ENCODE measurements around the gene PPP1R14B. TPM values are rescaled to one million over a fixed set of nuclear protein-coding genes. Genes with fewer than 3 reads are reported as not detected.

Gene PPP1R14B
- total RNA-seq, 2 experiments from 2014 or later: 285 to 287 TPM

DNA sequence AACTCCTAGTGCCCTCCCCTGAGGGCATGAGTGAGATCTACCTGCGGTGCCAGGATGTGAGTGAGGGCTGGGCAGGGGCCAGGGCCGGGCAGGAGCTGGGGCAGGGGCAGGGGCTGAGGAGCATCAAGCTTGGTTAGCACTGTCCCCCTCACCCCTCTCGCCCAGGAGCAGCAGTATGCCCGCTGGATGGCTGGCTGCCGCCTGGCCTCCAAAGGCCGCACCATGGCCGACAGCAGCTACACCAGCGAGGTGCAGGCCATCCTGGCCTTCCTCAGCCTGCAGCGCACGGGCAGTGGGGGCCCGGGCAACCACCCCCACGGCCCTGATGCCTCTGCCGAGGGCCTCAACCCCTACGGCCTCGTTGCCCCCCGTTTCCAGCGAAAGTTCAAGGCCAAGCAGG lies 26.5 kb downstream of the PPP1R14B start:
- CTCF ChIA-PET: no interaction called here
- Mint-ChIP-seq H3K36me3 (ENCODE audit: low read depth) (peaks cover 18% of the 10 kb centered on the region), H3K9me3 (no peaks in the 10 kb centered on the region), H3K4me1 (ENCODE audit: low read depth) (peaks cover 12% of the 10 kb centered on the region), H3K4me3 (no peak overlapping the region), H3K27me3 (no peaks in the 10 kb centered on the region), H3K27ac (no peak overlapping the region)
- ATAC-seq (no peak), DNase-seq (no peak)
- intact Hi-C loops (cut with micrococcal nuclease): no loop called here
- POLR2A ChIA-PET: interaction anchor here (0.7 to 2.6 kb wide), 4 partner anchors 9 to 19 kb away, joined by 3 to 14 read pairs (median 6); partner anchors contain the start of gene FERMT3
- no peak for TF ChIP-seq CTCF (IDR thresholded peaks at IDR 0.05)

- no peak for ATAC-seq
- peaks cover 12% of the 10 kb centered on the region for H3K4me1 Mint-ChIP-seq (ENCODE audit: low read depth)
Observed at GRCh38 chr11:64219755-64220154, 27.0 kb downstream of the PPP1R14B start.

GRCh38 chr11:64219354-64219684 lies 27.4 kb downstream of the PPP1R14B start:
- intact Hi-C loops (cut with micrococcal nuclease): no loop called here
- ATAC-seq: no peak
- CTCF ChIA-PET: interaction anchor here (4.0 kb wide), 1 partner anchor 13 kb away, joined by 34 read pairs; the partner anchor contains the start of gene FERMT3

More at GRCh38 chr11:64219755-64220154, 27.0 kb downstream of the PPP1R14B start:
- H3K4me3 Mint-ChIP-seq: no peak overlapping the region
- H3K27me3 Mint-ChIP-seq: no peaks in the 10 kb centered on the region
- no peak overlapping the region for H3K27ac Mint-ChIP-seq
- DNase-seq: no peak
- ChIA-PET CTCF (interaction anchor here (4.0 kb wide), 1 partner anchor 14 kb away, joined by 34 read pairs; the partner anchor contains the start of gene FERMT3), POLR2A (interaction anchor here (0.8 to 2.6 kb wide), 5 partner anchors 9 to 34 kb away, joined by 3 to 14 read pairs (median 6); partner anchors contain the start of genes FERMT3 and STIP1)
- H3K36me3 Mint-ChIP-seq (ENCODE audit: low read depth): peaks cover 24% of the 10 kb centered on the region
- no peak for TF ChIP-seq CTCF (IDR thresholded peaks at IDR 0.05)
- intact Hi-C loops (cut with micrococcal nuclease): no loop called here
- no peaks in the 10 kb centered on the region for H3K9me3 Mint-ChIP-seq

GRCh38 chr11:64218628-64219353 lies 28.0 kb downstream of the PPP1R14B start:
- no peak for ATAC-seq
- H3K9me3 Mint-ChIP-seq: no peaks in the 10 kb centered on the region
- ChIA-PET POLR2A (interaction anchor here (0.6 to 4.4 kb wide), 6 partner anchors 8 to 33 kb away, joined by 3 to 33 read pairs (median 6); partner anchors contain the start of genes FERMT3 and STIP1), CTCF (interaction anchor here (4.0 kb wide), 1 partner anchor 13 kb away, joined by 34 read pairs; the partner anchor contains the start of gene FERMT3)
- TF ChIP-seq CTCF (IDR thresholded peaks at IDR 0.05): no peak
- H3K4me3 Mint-ChIP-seq: no peak overlapping the region
- H3K36me3 Mint-ChIP-seq (ENCODE audit: low read depth): peaks cover 27% of the 10 kb centered on the region
- intact Hi-C loops (cut with micrococcal nuclease): no loop called here
- H3K27ac Mint-ChIP-seq: no peak overlapping the region
- no peak for DNase-seq
- peaks cover 17% of the 10 kb centered on the region for H3K4me1 Mint-ChIP-seq (ENCODE audit: low read depth)
- H3K27me3 Mint-ChIP-seq: no peaks in the 10 kb centered on the region

More at GRCh38 chr11:64219354-64219684, 27.4 kb downstream of the PPP1R14B start:
- H3K4me3 Mint-ChIP-seq: no peak overlapping the region
- H3K27ac Mint-ChIP-seq: no peak overlapping the region
- DNase-seq: no peak
- H3K27me3 Mint-ChIP-seq: no peaks in the 10 kb centered on the region
- POLR2A ChIA-PET: interaction anchor here (0.6 to 4.4 kb wide), 6 partner anchors 8 to 34 kb away, joined by 3 to 33 read pairs (median 6); partner anchors contain the start of genes FERMT3 and STIP1
- no peak for TF ChIP-seq CTCF (IDR thresholded peaks at IDR 0.05)
- peaks cover 14% of the 10 kb centered on the region for H3K4me1 Mint-ChIP-seq (ENCODE audit: low read depth)
- no peaks in the 10 kb centered on the region for H3K9me3 Mint-ChIP-seq
- peaks cover 26% of the 10 kb centered on the region for H3K36me3 Mint-ChIP-seq (ENCODE audit: low read depth)

GRCh38 chr11:64216879-64217278 lies 29.9 kb downstream of the PPP1R14B start:
- POLR2A ChIA-PET: interaction anchor here (1.8 to 4.4 kb wide), 3 partner anchors 7 to 10 kb away, joined by 8 to 33 read pairs (median 31); partner anchors contain the start of genes FERMT3, NUDT22 and TRPT1
- Mint-ChIP-seq H3K9me3 (no peaks in the 10 kb centered on the region), H3K4me3 (no peak overlapping the region), H3K36me3 (ENCODE audit: low read depth) (peaks cover 37% of the 10 kb centered on the region), H3K27ac (no peak overlapping the region), H3K27me3 (no peaks in the 10 kb centered on the region), H3K4me1 (ENCODE audit: low read depth) (peaks cover 24% of the 10 kb centered on the region)
- no peak for DNase-seq
- TF ChIP-seq CTCF (IDR thresholded peaks at IDR 0.05): peak; percentile 20
- intact Hi-C loops (cut with micrococcal nuclease): no loop called here
- ATAC-seq: peak; percentile 26
- CTCF ChIA-PET: interaction anchor here (1.1 to 4.0 kb wide), 7 partner anchors 9 to 84 kb away, joined by 3 to 34 read pairs (median 4); partner anchors contain the start of genes CATSPERZ, FERMT3, NUDT22 and PLCB3

Data from activated CD8-positive, alpha-beta T cell treated with anti-CD3 and anti-CD28 coated beads for 36 hours (primary cell).